ENCODE results near the gene CLEC2D. TPM values are rescaled to one million over a fixed set of nuclear protein-coding genes. Genes with fewer than 3 reads are reported as not detected.
"Not testable (repeated sequence)": the region's sequence is repeated elsewhere in the genome, so short reads cannot be mapped to it uniquely, and the experiment has no call there.

Gene CLEC2D
- total RNA-seq, 1 experiment from 2014 or later = 1.9 TPM

DNA sequence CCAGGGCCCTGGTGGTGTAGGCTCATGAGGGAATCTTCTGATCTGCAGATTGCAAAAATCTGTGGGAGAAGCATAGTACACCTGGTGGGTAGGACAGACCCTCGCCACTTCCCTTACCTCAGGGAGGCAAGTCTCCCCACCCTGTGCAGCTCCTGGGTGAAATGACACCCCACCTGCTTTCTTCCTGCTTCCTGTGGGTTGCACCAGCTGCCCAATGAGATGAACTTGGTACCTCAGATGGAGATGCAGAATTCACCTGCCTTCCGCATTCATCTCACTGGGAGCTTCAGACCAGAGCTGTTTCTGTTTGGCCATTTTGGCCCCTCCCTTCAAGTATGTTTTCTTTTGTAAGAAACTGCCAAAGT lies 4.7 kb downstream of the CLEC2D start (continued):
- TF ChIP-seq ZBTB33 (IDR thresholded peaks at IDR 0.05; ENCODE audit: extremely low read depth, insufficient replicate concordance, low read length) = no peak

- H4K20me1 ChIP-seq (ENCODE audit: insufficient read depth); CTCF ChIA-PET; H3K4me2 ChIP-seq (ENCODE audit: low read length); DNase-seq (ENCODE audit: low read depth, low spot score); H3K9ac ChIP-seq (ENCODE audit: low read length); H3K79me2 ChIP-seq (ENCODE audit: insufficient read depth, low read length); BruUV-seq (replicated peaks); H3K27ac ChIP-seq (ENCODE audit: low read depth, low read length); RAD21 ChIA-PET (ENCODE audit: low non-redundant PET in 1 of 2, low total read pairs in 2 of 2, uncharacterized antibody in 2 of 2, unreplicated experiment in 2 of 2); H3K9me3 ChIP-seq (ENCODE audit: control insufficient read depth in 1 of 2, insufficient read depth in 1 of 2, low read depth in 1 of 2, low read length in 2 of 2); intact Hi-C loops (cut with micrococcal nuclease); ATAC-seq; H3K4me1 ChIP-seq (ENCODE audit: control insufficient read depth in 1 of 2, insufficient read depth in 2 of 2, low read length in 2 of 2); H2AFZ ChIP-seq (ENCODE audit: low read depth, low read length, poor library complexity, severe bottlenecking); H3K36me3 ChIP-seq (ENCODE audit: control insufficient read depth in 1 of 2, insufficient read depth in 2 of 2, low read length in 2 of 2); POLR2A ChIA-PET; H3K9me2 ChIP-seq (ENCODE audit: insufficient read depth); H3K4me3 ChIP-seq (replicated peaks in 1 of 2; ENCODE audit: low read depth in 1 of 2, low read length in 2 of 2); H3K27me3 ChIP-seq (ENCODE audit: insufficient read depth, low read length): not testable (repeated sequence)
Observed at GRCh38 chr12:9682508-9682907, 13.0 kb downstream of the CLEC2D start.

DNA sequence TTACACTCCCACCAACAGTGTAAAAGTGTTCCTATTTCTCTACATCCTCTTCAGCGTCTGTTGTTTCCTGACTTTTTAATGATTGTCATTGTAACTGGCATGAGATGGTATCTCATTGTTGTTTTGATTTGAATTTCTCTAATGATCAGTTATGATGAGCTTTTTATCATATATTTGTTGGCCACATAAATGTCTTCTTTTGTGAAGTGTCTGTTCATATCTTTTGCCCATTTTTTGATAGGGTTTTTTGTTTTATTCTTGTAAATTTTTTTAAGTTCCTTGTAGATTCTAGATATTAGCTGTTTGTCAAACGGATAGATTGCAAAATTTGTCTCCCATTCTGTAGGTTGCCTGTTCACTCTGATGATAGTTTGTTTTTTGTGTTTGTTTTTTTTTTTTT lies 13.4 kb downstream of the CLEC2D start:
- DNase-seq (ENCODE audit: low read depth, low spot score); H3K27me3 ChIP-seq (ENCODE audit: insufficient read depth, low read length); BruUV-seq (replicated peaks); H3K4me1 ChIP-seq (ENCODE audit: control insufficient read depth in 1 of 2, insufficient read depth in 2 of 2, low read length in 2 of 2); H3K4me2 ChIP-seq (ENCODE audit: low read length); H3K79me2 ChIP-seq (ENCODE audit: insufficient read depth, low read length); H2AFZ ChIP-seq (ENCODE audit: low read depth, low read length, poor library complexity, severe bottlenecking); H3K36me3 ChIP-seq (ENCODE audit: control insufficient read depth in 1 of 2, insufficient read depth in 2 of 2, low read length in 2 of 2); H3K27ac ChIP-seq (ENCODE audit: low read depth, low read length); CTCF ChIA-PET; intact Hi-C loops (cut with micrococcal nuclease); H3K9me3 ChIP-seq (ENCODE audit: control insufficient read depth in 1 of 2, insufficient read depth in 1 of 2, low read depth in 1 of 2, low read length in 2 of 2); H3K9ac ChIP-seq (ENCODE audit: low read length); H3K9me2 ChIP-seq (ENCODE audit: insufficient read depth); H4K20me1 ChIP-seq (ENCODE audit: insufficient read depth); H3K4me3 ChIP-seq (replicated peaks in 1 of 2; ENCODE audit: low read depth in 1 of 2, low read length in 2 of 2); RAD21 ChIA-PET (ENCODE audit: low non-redundant PET in 1 of 2, low total read pairs in 2 of 2, uncharacterized antibody in 2 of 2, unreplicated experiment in 2 of 2); ATAC-seq; POLR2A ChIA-PET: not testable (repeated sequence)

- intact Hi-C loops (cut with micrococcal nuclease); H3K9me3 ChIP-seq (ENCODE audit: control insufficient read depth in 1 of 2, insufficient read depth in 1 of 2, low read depth in 1 of 2, low read length in 2 of 2); H3K4me1 ChIP-seq (ENCODE audit: control insufficient read depth in 1 of 2, insufficient read depth in 2 of 2, low read length in 2 of 2); H3K9ac ChIP-seq (ENCODE audit: low read length); DNase-seq (ENCODE audit: low read depth, low spot score); BruUV-seq (replicated peaks); H3K4me2 ChIP-seq (ENCODE audit: low read length); RAD21 ChIA-PET (ENCODE audit: low non-redundant PET in 1 of 2, low total read pairs in 2 of 2, uncharacterized antibody in 2 of 2, unreplicated experiment in 2 of 2); H2AFZ ChIP-seq (ENCODE audit: low read depth, low read length, poor library complexity, severe bottlenecking); H3K79me2 ChIP-seq (ENCODE audit: insufficient read depth, low read length); H3K36me3 ChIP-seq (ENCODE audit: control insufficient read depth in 1 of 2, insufficient read depth in 2 of 2, low read length in 2 of 2); ATAC-seq; POLR2A ChIA-PET; H3K4me3 ChIP-seq (replicated peaks in 1 of 2; ENCODE audit: low read depth in 1 of 2, low read length in 2 of 2); H3K9me2 ChIP-seq (ENCODE audit: insufficient read depth); H4K20me1 ChIP-seq (ENCODE audit: insufficient read depth); H3K27me3 ChIP-seq (ENCODE audit: insufficient read depth, low read length); H3K27ac ChIP-seq (ENCODE audit: low read depth, low read length); CTCF ChIA-PET: not testable (repeated sequence)
Observed at GRCh38 chr12:9685366-9685765, 15.9 kb downstream of the CLEC2D start.
